ENCODE data around the gene MACROH2A2. TPM values are rescaled to one million over a fixed set of nuclear protein-coding genes. Genes with fewer than 3 reads are reported as not detected.

The MACROH2A2 gene
- total and polyA plus RNA-seq, 2 of the 8 experiments (the other 6 are each of a cell fraction or from before 2014, with no cell fraction given), result 7.9 to 9.3 TPM

- Histone ChIP-seq H2BK5ac (ENCODE audit: low read depth, low read length) (no peak overlapping the region), H3K27ac (ENCODE audit: low read depth, low read length) (no peak overlapping the region), H2AFZ (ENCODE audit: low read length) (no peak overlapping the region), H2BK12ac (ENCODE audit: low read depth, low read length) (no peak overlapping the region), H3K79me2 (ENCODE audit: control insufficient read depth in 1 of 2, insufficient read depth in 2 of 2, low read length in 2 of 2) (no peaks in the 10 kb centered on the region), H2BK120ac (replicated peaks; ENCODE audit: low read depth, low read length) (no peak overlapping the region), H3K23me2 (ENCODE audit: low read depth, low read length) (no peaks in the 10 kb centered on the region), H3K56ac (replicated peaks; ENCODE audit: insufficient read length, low read depth, low read length) (no peak overlapping the region), H3K79me1 (ENCODE audit: low read depth, low read length) (no peaks in the 10 kb centered on the region; the same call in 1 of the 2 replicates), H4K91ac (replicated peaks; ENCODE audit: insufficient read length, low read length) (no peak overlapping the region), H3K23ac (ENCODE audit: insufficient read length) (no peak overlapping the region), H3K9me3 (ENCODE audit: insufficient read depth in 2 of 2, low read depth in 1 of 2, low read length in 1 of 2) (no peaks in the 10 kb centered on the region), H2BK15ac (ENCODE audit: low read length) (no peak overlapping the region), H3K36me3 (ENCODE audit: control insufficient read depth in 2 of 4, insufficient read depth in 4 of 4, low read length in 3 of 4) (no peaks in the 10 kb centered on the region), H3K27me3 (replicated peaks in 1 of 4; ENCODE audit: control insufficient read depth in 3 of 4, extremely low read depth in 1 of 4, insufficient read depth in 3 of 4, low read length in 3 of 4) (peaks cover 9 to 22% (median 17%) of the 10 kb centered on the region in 4 experiments), H3K9ac (replicated peaks in 1 of 4; ENCODE audit: extremely low read depth in 1 of 4, low read depth in 3 of 4, low read length in 3 of 4) (no peak overlapping the region), H2AK5ac (ENCODE audit: low read depth, low read length) (no peak overlapping the region), H4K20me1 (replicated peaks in 1 of 2; ENCODE audit: control insufficient read depth in 1 of 2, insufficient read depth in 2 of 2, low read length in 2 of 2) (peaks cover 3 to 6% of the 10 kb centered on the region in 2 experiments), H3K4ac (replicated peaks; ENCODE audit: insufficient read length, low read depth, low read length) (no peak overlapping the region), H3K14ac (ENCODE audit: insufficient read length) (no peak overlapping the region), H3K4me1 (replicated peaks in 1 of 4; ENCODE audit: control insufficient read depth in 3 of 4, insufficient read depth in 4 of 4, low read length in 3 of 4) (peaks cover 0 to 4% (median under 1%) of the 10 kb centered on the region in 4 experiments; a peak in 1 of 7 replicates), H3K4me3 (ENCODE audit: extremely low read depth in 1 of 4, insufficient read depth in 2 of 4, low read depth in 3 of 4, low read length in 4 of 4) (no peak overlapping the region), H2BK20ac (ENCODE audit: low read length) (no peak overlapping the region), H4K8ac (ENCODE audit: extremely low read depth, insufficient read depth, low read length) (no peak overlapping the region), H3K18ac (ENCODE audit: extremely low read depth, low read length) (no peak overlapping the region), H3K4me2 (ENCODE audit: insufficient read depth in 1 of 2, low read depth in 2 of 2, low read length in 2 of 2) (no peak overlapping the region), H4K5ac (ENCODE audit: insufficient read length, low read depth, low read length) (no peak overlapping the region)
- peak in 1 of 2 experiments; percentile 13; a peak in 1 of 4 replicates for TF ChIP-seq RAD21 (IDR thresholded peaks at IDR 0.05 in 1 of 2, conservative IDR thresholded peaks at IDR 0.05 in 1 of 2; ENCODE audit: low read depth in 2 of 2, low read length in 2 of 2)
- peak in 2 of 3 experiments; percentile 26 to 34; a peak in 3 of 4 replicates for TF ChIP-seq CTCF (IDR thresholded peaks at IDR 0.05; ENCODE audit: control extremely low read depth in 1 of 3, insufficient read depth in 1 of 3, low read depth in 1 of 3, low read length in 3 of 3)
- TF ChIP-seq RXRA (IDR thresholded peaks at IDR 0.05; ENCODE audit: insufficient read depth, low read depth, low read length), result no peak
- CTCF ChIA-PET (ENCODE audit: partially characterized antibody), result interaction anchor here (0.7 to 6.9 kb wide), 8 partner anchors 6 to 1003 kb away, joined by 3 to 26 read pairs (median 4); partner anchors contain the start of gene MACROH2A2
- POLR2A ChIA-PET (ENCODE audit: partially characterized antibody), result interaction anchor here (1.3 kb wide), 1 partner anchor 8 kb away, joined by 3 read pairs; no protein-coding TSS in a partner anchor
- FAIRE-seq, result no peak
- no peak for DNase-seq (ENCODE audit: low read depth in 1 of 2, low spot score in 2 of 2)
- WGBS, 2 experiments (ENCODE audit: extremely low coverage in 1 of 2, insufficient coverage in 1 of 2, insufficient read length in 1 of 2, insufficient replicate concordance in 2 of 2, low coverage in 1 of 2, low lambda C conversion rate in 2 of 2, missing lambda C conversion rate in 1 of 2), result 92% methylated on average over 2 of the region's 2 CpGs; no CpG with 5 or more reads in 1 of the 2 experiments
Observed at GRCh38 chr10:70060389-70060788, 7.7 kb downstream of the MACROH2A2 start.
